Transverse colon (tissue), 4 donors: ENCODE data around the gene HPCAL1.

Experiments used
- CTCF ChIP-seq, 5 experiments: fragments of 200-600 bp in 3 of 5; fragments of 450-650 bp in 2 of 5; sonication (generic) in 3 of 5; IDR thresholded peaks; 1 replicate in 2 of 5; 2 replicates in 3 of 5; pipeline ENCODE4 v1.5.1; 2016 to 2017; ENCODE audit warnings: antibody characterized with exemption in 5 of 5, inconsistent platforms in 3 of 5, mild to moderate bottlenecking in 2 of 5, moderate library complexity in 1 of 5
- POLR2A ChIP-seq: fragments of 450-650 bp; IDR thresholded peaks from one replicate; pipeline ENCODE4 v1.6.1; 2016; ENCODE audit warnings: antibody characterized with exemption, mild to moderate bottlenecking, moderate library complexity
- POLR2AphosphoS5 ChIP-seq, 3 donors: sonication (generic); formaldehyde crosslinking; IDR thresholded peaks; one replicate each; pipeline ENCODE4 v1.6.1; 2016; ENCODE audit warnings: antibody characterized with exemption in 3 of 3

DNA sequence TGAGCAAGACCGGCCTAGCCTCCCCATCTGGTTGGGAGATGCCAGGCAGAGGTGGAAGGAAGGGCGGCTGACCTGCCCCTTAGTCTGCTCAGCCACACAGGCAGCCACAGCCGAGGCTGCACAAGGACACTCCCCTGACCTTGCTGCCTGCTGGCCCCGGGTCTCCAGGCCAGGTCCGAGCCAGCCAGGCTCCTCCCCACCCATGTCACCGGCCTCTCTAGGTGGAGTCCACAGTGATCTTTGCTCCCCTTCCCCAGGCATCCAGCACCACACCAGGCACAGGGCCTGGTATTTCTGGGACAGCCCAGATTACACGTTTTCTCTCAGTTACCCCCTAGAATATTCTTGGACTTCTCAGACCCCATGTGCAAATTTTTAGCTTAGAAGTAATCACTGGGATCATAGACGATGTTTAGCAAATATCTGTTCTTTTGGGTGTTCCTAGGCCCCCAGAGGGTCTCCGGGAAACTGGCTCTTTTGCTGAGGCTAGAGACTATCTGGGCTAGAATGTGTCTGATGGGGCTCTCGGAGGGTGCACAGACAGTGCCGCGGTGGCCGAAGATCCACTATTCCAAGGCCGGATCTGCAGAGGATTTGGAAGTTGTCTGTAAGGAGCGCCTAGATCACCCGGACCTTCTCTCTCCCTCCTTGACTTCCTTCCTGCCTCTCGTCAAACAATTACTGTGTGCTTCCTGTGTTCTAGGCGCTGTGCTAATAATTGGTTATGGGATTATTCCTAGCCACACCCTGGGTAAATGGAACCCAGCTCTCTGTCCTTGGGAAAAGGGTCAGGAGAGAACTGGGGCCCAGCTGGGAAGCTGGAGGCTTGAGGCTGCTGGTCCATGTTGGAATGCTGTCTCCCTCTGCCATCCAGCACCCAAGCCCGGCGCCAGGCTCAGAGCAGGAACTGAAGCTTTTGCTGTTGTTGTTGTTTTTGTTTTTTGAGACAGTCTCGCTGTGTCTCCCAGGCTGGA lies 98.6 kb downstream of the HPCAL1 start:
- TF ChIP-seq POLR2A: no peak
- TF ChIP-seq CTCF (IDR thresholded peaks at IDR 0.05): no peak
- TF ChIP-seq POLR2AphosphoS5 (IDR thresholded peaks at IDR 0.05): no peak
